HuH-7 (cell line): Measurements from ENCODE around the gene TJP3.
"Not testable (repeated sequence)": the region's sequence is repeated elsewhere in the genome, so short reads cannot be mapped to it uniquely, and the experiment has no call there.

Experiments used
- DNase-seq: peaks from one replicate; pipeline ENCODE4 v3.0.0; 2011; ENCODE audit warnings: low spot score

TJP3 gene

GRCh38 chr19:3708207-3708931 is at the start of gene TJP3:
TJP3 (plus strand) TSS chr19:3708384; CDS start chr19:3728433, 20,049 bp downstream.
- peak; percentile 70 for DNase-seq

- no peak for DNase-seq
Observed at GRCh38 chr19:3658870-3659745, 49.1 kb upstream of the TJP3 start.

- DNase-seq: no peak
Observed at GRCh38 chr19:3659746-3660112, 48.5 kb upstream of the TJP3 start.

GRCh38 chr19:3660493-3661219 is 47.5 kb upstream of the TJP3 start:
- DNase-seq: no peak

GRCh38 chr19:3661284-3662238 is 46.6 kb upstream of the TJP3 start:
- DNase-seq: no peak

- no peak for DNase-seq
Observed at GRCh38 chr19:3663838-3664237, 44.3 kb upstream of the TJP3 start.

- DNase-seq: no peak
Observed at GRCh38 chr19:3664879-3665642, 43.1 kb upstream of the TJP3 start.

GRCh38 chr19:3665681-3666544 is 42.3 kb upstream of the TJP3 start:
- DNase-seq: peak; percentile 92

- DNase-seq: not testable (repeated sequence)
Observed at GRCh38 chr19:3666545-3666856, 41.7 kb upstream of the TJP3 start.

- DNase-seq: no peak
Observed at GRCh38 chr19:3667037-3667638, 41.0 kb upstream of the TJP3 start.

GRCh38 chr19:3667766-3668165 is 40.4 kb upstream of the TJP3 start:
- DNase-seq: no peak

- DNase-seq: no peak
Observed at GRCh38 chr19:3668331-3669081, 39.7 kb upstream of the TJP3 start.

GRCh38 chr19:3669082-3669946 is 38.9 kb upstream of the TJP3 start:
- no peak for DNase-seq

GRCh38 chr19:3669947-3670795 is 38.0 kb upstream of the TJP3 start:
- DNase-seq: no peak

GRCh38 chr19:3670796-3671679 is 37.1 kb upstream of the TJP3 start:
- DNase-seq: no peak
